ENCODE results near the gene SLC1A1. TPM values are rescaled to one million over a fixed set of nuclear protein-coding genes. Genes with fewer than 3 reads are reported as not detected.

SLC1A1 gene
- total and polyA plus RNA-seq, 2 of the 13 experiments (the other 11 are each of a cell fraction or from before 2014, with no cell fraction given), result not detected

DNA sequence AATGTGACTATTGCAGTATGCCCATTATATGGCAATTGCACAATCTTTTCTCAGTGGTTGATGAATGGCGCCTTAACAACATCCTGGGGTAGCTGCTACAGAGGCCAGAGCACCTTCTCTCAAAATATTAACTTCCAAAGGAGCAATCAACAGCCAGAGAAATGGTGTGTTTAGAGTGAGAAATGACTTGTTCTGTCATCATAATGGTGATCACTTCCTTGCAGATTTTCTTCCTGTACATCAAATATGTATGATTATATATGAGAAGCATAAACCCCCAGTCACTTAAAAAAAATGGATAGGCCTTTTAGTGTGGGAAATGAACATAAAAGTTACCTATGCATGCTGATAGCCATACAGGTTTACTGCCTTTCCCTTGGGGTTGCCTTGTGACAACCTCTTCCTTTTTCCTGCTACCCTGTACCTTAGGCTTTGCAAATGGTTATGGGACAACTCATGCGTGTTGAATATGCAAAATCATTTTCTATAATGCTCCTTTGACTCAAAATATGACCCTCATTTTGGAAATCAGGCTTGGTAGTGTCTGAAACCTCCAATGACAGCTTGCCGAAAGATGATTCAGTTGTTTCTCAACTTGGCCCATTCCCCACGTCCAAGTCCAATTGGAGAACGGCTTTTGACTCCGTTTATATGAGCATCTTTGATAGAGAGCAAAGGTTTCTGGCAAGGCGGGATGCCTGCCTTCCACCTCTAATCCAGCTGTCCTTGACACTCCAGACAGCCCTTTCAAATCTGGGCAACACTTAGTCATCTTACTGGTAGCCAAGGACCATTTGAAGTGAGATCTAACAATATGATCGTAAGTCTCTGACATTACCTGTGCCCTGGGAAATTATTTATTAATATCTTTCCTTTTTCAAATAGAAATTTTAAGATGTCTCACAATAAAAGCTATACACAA is 69.3 kb downstream of the SLC1A1 start:
- intact Hi-C loops (cut with micrococcal nuclease; ENCODE audit: unreplicated experiment), result no loop called here
- Histone ChIP-seq H3K9ac (ENCODE audit: insufficient read depth, low read depth, low read length) (no peak overlapping the region), H2AFZ (ENCODE audit: low read length) (no peak overlapping the region), H3K4me1 (ENCODE audit: insufficient read depth, low read length) (no peaks in the 10 kb centered on the region), H4K20me1 (ENCODE audit: insufficient read depth, low read length) (no peaks in the 10 kb centered on the region), H3K36me3 (replicated peaks in 1 of 2; ENCODE audit: control insufficient read depth in 1 of 2, insufficient read depth in 2 of 2, low read length in 2 of 2) (no peaks in the 10 kb centered on the region), H3K27ac (ENCODE audit: extremely low read length, insufficient read depth, low read length) (no peak overlapping the region), H3K4me3 (replicated peaks in 1 of 3; ENCODE audit: insufficient read depth in 1 of 3, low read depth in 2 of 3, low read length in 3 of 3) (no peak overlapping the region), H3K9me3 (ENCODE audit: low read length) (no peaks in the 10 kb centered on the region), H3K79me2 (ENCODE audit: insufficient read depth, low read length) (no peaks in the 10 kb centered on the region), H3K27me3 (ENCODE audit: control insufficient read depth in 1 of 2, insufficient read depth in 2 of 2, low read length in 2 of 2) (no peaks in the 10 kb centered on the region; a peak in 1 of 5 replicates), H3K4me2 (ENCODE audit: low read depth, low read length) (no peak overlapping the region)
- no peak for FAIRE-seq
- DNase-seq (ENCODE audit: low spot score), result no peak
- no peak for ATAC-seq
- CTCF ChIA-PET (ENCODE audit: low intra/inter-chr PET ratio, low total read pairs), result no interaction called here
- WGBS (ENCODE audit: low lambda C conversion rate), result 17% methylated on average over 8 of the region's 8 CpGs
- BruUV-seq (replicated peaks), result no TSS peak
- in situ Hi-C loops (cut with HindIII; ENCODE audit: extremely low pct_ligation_motif_present, low pct_unique_long_range_greater_than_20kb), result loop anchor here (10.0 kb wide), 1 partner anchor 245 kb away; no protein-coding TSS in a partner anchor
- TF ChIP-seq, protein P1, sequence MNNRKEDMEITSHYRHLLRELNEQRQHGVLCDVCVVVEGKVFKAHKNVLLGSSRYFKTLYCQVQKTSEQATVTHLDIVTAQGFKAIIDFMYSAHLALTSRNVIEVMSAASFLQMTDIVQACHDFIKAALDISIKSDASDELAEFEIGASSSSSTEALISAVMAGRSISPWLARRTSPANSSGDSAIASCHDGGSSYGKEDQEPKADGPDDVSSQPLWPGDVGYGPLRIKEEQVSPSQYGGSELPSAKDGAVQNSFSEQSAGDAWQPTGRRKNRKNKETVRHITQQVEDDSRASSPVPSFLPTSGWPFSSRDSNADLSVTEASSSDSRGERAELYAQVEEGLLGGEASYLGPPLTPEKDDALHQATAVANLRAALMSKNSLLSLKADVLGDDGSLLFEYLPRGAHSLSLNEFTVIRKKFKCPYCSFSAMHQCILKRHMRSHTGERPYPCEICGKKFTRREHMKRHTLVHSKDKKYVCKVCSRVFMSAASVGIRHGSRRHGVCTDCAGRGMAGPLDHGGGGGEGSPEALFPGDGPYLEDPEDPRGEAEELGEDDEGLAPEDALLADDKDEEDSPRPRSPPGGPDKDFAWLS (CRISPR knock-in tag; IDR thresholded peaks at IDR 0.05; ENCODE audit: borderline replicate concordance), result no peak
- POLR2A ChIA-PET, result no interaction called here

DNA sequence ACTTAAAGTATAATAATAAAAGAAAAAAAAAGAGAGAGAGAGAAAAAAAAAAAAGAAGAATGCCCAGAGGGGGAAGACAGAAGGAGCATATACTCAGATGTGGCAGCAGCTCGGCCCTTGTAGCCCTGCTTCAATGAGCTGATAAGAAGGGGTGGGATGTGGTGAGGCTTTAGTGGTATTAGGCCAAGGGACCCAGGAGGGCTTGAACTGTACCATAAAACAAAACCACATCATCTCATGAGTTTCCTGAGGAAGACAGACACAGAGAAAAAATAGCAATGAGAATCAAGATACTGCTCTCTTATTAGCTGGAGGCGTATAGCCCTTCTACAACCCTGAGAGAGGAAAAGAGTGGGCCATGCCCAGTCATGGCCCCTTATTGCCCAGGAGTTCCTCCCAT is 72.8 kb downstream of the SLC1A1 start:
- Histone ChIP-seq H3K4me2 (ENCODE audit: low read depth, low read length) (no peak overlapping the region), H3K4me1 (ENCODE audit: insufficient read depth, low read length) (no peaks in the 10 kb centered on the region), H3K9me3 (ENCODE audit: low read length) (no peaks in the 10 kb centered on the region), H4K20me1 (ENCODE audit: insufficient read depth, low read length) (no peaks in the 10 kb centered on the region), H3K9ac (ENCODE audit: insufficient read depth, low read depth, low read length) (no peak overlapping the region), H3K27me3 (ENCODE audit: control insufficient read depth in 1 of 2, insufficient read depth in 2 of 2, low read length in 2 of 2) (no peaks in the 10 kb centered on the region; a peak in 1 of 5 replicates), H2AFZ (ENCODE audit: low read length) (no peak overlapping the region), H3K36me3 (replicated peaks in 1 of 2; ENCODE audit: control insufficient read depth in 1 of 2, insufficient read depth in 2 of 2, low read length in 2 of 2) (no peaks in the 10 kb centered on the region), H3K4me3 (replicated peaks in 1 of 3; ENCODE audit: insufficient read depth in 1 of 3, low read depth in 2 of 3, low read length in 3 of 3) (no peak overlapping the region), H3K79me2 (ENCODE audit: insufficient read depth, low read length) (no peaks in the 10 kb centered on the region), H3K27ac (ENCODE audit: extremely low read length, insufficient read depth, low read length) (no peak overlapping the region)
- ATAC-seq (no peak), DNase-seq (ENCODE audit: low spot score) (no peak), FAIRE-seq (no peak)
- intact Hi-C loops (cut with micrococcal nuclease; ENCODE audit: unreplicated experiment) (no loop called here), in situ Hi-C loops (cut with HindIII; ENCODE audit: extremely low pct_ligation_motif_present, low pct_unique_long_range_greater_than_20kb) (no loop called here)
- WGBS (ENCODE audit: low lambda C conversion rate), result 25% methylated on average over 2 of the region's 2 CpGs
- BruUV-seq (replicated peaks), result no TSS peak
- ChIA-PET POLR2A (no interaction called here), CTCF (ENCODE audit: low intra/inter-chr PET ratio, low total read pairs) (no interaction called here)
- TF ChIP-seq HIVEP1 (CRISPR knock-in tag; IDR thresholded peaks at IDR 0.05) (no peak), FOXA1 (IDR thresholded peaks at IDR 0.05) (no peak), FOXA1 (CRISPR knock-in tag; IDR thresholded peaks at IDR 0.05) (no peak), ZSCAN29 (CRISPR knock-in tag; conservative IDR thresholded peaks at IDR 0.05) (no peak)
- TF ChIP-seq, protein P2, sequence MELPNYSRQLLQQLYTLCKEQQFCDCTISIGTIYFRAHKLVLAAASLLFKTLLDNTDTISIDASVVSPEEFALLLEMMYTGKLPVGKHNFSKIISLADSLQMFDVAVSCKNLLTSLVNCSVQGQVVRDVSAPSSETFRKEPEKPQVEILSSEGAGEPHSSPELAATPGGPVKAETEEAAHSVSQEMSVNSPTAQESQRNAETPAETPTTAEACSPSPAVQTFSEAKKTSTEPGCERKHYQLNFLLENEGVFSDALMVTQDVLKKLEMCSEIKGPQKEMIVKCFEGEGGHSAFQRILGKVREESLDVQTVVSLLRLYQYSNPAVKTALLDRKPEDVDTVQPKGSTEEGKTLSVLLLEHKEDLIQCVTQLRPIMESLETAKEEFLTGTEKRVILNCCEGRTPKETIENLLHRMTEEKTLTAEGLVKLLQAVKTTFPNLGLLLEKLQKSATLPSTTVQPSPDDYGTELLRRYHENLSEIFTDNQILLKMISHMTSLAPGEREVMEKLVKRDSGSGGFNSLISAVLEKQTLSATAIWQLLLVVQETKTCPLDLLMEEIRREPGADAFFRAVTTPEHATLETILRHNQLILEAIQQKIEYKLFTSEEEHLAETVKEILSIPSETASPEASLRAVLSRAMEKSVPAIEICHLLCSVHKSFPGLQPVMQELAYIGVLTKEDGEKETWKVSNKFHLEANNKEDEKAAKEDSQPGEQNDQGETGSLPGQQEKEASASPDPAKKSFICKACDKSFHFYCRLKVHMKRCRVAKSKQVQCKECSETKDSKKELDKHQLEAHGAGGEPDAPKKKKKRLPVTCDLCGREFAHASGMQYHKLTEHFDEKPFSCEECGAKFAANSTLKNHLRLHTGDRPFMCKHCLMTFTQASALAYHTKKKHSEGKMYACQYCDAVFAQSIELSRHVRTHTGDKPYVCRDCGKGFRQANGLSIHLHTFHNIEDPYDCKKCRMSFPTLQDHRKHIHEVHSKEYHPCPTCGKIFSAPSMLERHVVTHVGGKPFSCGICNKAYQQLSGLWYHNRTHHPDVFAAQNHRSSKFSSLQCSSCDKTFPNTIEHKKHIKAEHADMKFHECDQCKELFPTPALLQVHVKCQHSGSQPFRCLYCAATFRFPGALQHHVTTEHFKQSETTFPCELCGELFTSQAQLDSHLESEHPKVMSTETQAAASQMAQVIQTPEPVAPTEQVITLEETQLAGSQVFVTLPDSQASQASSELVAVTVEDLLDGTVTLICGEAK (IDR thresholded peaks at IDR 0.05), result no peak
- TF ChIP-seq, protein P2 (CRISPR knock-in tag; IDR thresholded peaks at IDR 0.05), result no peak
